ENCODE data around the gene SMCO3. TPM values are rescaled to one million over a fixed set of nuclear protein-coding genes. Genes with fewer than 3 reads are reported as not detected.

The SMCO3 gene
- total and polyA plus RNA-seq, 2 of the 8 experiments (the other 6 are each of a cell fraction or from before 2014, with no cell fraction given), result not detected

DNA sequence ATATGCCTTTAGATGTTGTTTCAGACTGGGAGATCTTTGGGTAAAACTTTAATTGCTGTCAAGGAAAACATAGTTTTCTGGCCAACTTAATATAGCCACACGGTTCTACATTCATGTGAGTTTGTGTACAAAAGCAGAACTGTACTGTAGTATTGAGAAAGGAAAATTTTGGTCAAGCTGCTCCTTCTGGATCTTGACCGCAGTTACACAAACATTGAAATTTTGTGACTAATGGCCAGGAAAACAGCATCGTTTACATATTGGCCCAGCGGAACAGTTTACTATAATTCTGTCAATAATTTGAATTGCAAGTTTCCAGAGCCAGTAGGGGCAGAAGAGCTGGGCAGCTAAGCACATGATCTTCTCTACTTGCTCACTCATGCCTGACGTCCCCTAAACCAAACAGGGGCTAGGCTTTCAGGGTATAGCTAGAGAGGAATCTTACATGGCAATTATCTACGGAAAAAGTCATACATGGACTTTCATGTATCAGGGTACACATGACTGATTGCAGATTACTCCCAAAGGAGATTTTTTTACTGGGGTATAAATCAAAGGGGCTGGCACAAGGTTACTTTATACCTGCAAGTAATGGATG is 40.7 kb upstream of the SMCO3 start:
- no peak overlapping the region for H2BK20ac ChIP-seq (ENCODE audit: low read length)
- no peaks in the 10 kb centered on the region for H3K9me3 ChIP-seq (ENCODE audit: insufficient read depth in 2 of 2, low read depth in 1 of 2, low read length in 1 of 2)
- H3K36me3 ChIP-seq (ENCODE audit: control insufficient read depth in 2 of 4, insufficient read depth in 4 of 4, low read length in 3 of 4), result no peaks in the 10 kb centered on the region
- H3K27me3 ChIP-seq (replicated peaks in 1 of 4; ENCODE audit: control insufficient read depth in 3 of 4, extremely low read depth in 1 of 4, insufficient read depth in 3 of 4, low read length in 3 of 4), result no peaks in the 10 kb centered on the region
- H3K4me2 ChIP-seq (ENCODE audit: insufficient read depth in 1 of 2, low read depth in 2 of 2, low read length in 2 of 2), result no peak overlapping the region
- no peak overlapping the region for H4K8ac ChIP-seq (ENCODE audit: extremely low read depth, insufficient read depth, low read length)
- no peak overlapping the region for H3K56ac ChIP-seq (replicated peaks; ENCODE audit: insufficient read length, low read depth, low read length)
- no peak for DNase-seq (ENCODE audit: low read depth in 1 of 2, low spot score in 2 of 2)
- H3K23ac ChIP-seq (ENCODE audit: insufficient read length), result no peak overlapping the region
- H3K4ac ChIP-seq (replicated peaks; ENCODE audit: insufficient read length, low read depth, low read length), result no peak overlapping the region
- no peaks in the 10 kb centered on the region for H4K20me1 ChIP-seq (replicated peaks in 1 of 2; ENCODE audit: control insufficient read depth in 1 of 2, insufficient read depth in 2 of 2, low read length in 2 of 2)
- ChIA-PET POLR2A (ENCODE audit: partially characterized antibody) (no interaction called here), CTCF (ENCODE audit: partially characterized antibody) (interaction anchor here (1.0 to 1.4 kb wide), 3 partner anchors 11 to 141 kb away, joined by 3 to 6 read pairs (median 5); no protein-coding TSS in a partner anchor)
- no peak overlapping the region for H2BK120ac ChIP-seq (replicated peaks; ENCODE audit: low read depth, low read length)
- H3K23me2 ChIP-seq (ENCODE audit: low read depth, low read length), result no peaks in the 10 kb centered on the region
- no peak overlapping the region for H2AK5ac ChIP-seq (ENCODE audit: low read depth, low read length)
- WGBS, 2 experiments (ENCODE audit: extremely low coverage in 1 of 2, insufficient coverage in 1 of 2, insufficient read length in 1 of 2, insufficient replicate concordance in 2 of 2, low coverage in 1 of 2, low lambda C conversion rate in 2 of 2, missing lambda C conversion rate in 1 of 2), result 88% methylated on average over 6 of the region's 6 CpGs; no CpG with 5 or more reads in 1 of the 2 experiments
- H3K18ac ChIP-seq (ENCODE audit: extremely low read depth, low read length), result no peak overlapping the region
- no peak overlapping the region for H3K9ac ChIP-seq (replicated peaks in 1 of 4; ENCODE audit: extremely low read depth in 1 of 4, low read depth in 3 of 4, low read length in 3 of 4)
- no peaks in the 10 kb centered on the region for H3K79me1 ChIP-seq (ENCODE audit: low read depth, low read length)
- peaks cover 0 to 6% (median 0%) of the 10 kb centered on the region in 4 experiments; a peak in 2 of 7 replicates for H3K4me1 ChIP-seq (replicated peaks in 1 of 4; ENCODE audit: control insufficient read depth in 3 of 4, insufficient read depth in 4 of 4, low read length in 3 of 4)
- H2BK12ac ChIP-seq (ENCODE audit: low read depth, low read length), result no peak overlapping the region
- no peak overlapping the region for H2BK15ac ChIP-seq (ENCODE audit: low read length)
- H3K14ac ChIP-seq (ENCODE audit: insufficient read length), result no peak overlapping the region
- H4K91ac ChIP-seq (replicated peaks; ENCODE audit: insufficient read length, low read length), result no peak overlapping the region
- peak overlapping the region; percentile 11; the same call in 1 of the 2 replicates for H2AFZ ChIP-seq (ENCODE audit: low read length)
- H2BK5ac ChIP-seq (ENCODE audit: low read depth, low read length), result no peak overlapping the region
- H3K27ac ChIP-seq (ENCODE audit: low read depth, low read length), result no peak overlapping the region
- H3K4me3 ChIP-seq (ENCODE audit: extremely low read depth in 1 of 4, insufficient read depth in 2 of 4, low read depth in 3 of 4, low read length in 4 of 4), result no peak overlapping the region
- H3K79me2 ChIP-seq (ENCODE audit: control insufficient read depth in 1 of 2, insufficient read depth in 2 of 2, low read length in 2 of 2), result no peaks in the 10 kb centered on the region
- no peak overlapping the region for H4K5ac ChIP-seq (ENCODE audit: insufficient read length, low read depth, low read length)
- FAIRE-seq, result no peak
- TF ChIP-seq JUND (IDR thresholded peaks at IDR 0.05; ENCODE audit: low read length) (no peak), KDM1A (IDR thresholded peaks at IDR 0.05; ENCODE audit: borderline replicate concordance, low read length) (no peak), CEBPB (IDR thresholded peaks at IDR 0.05; ENCODE audit: low read depth, low read length) (no peak), ASH2L (IDR thresholded peaks at IDR 0.05; ENCODE audit: low read length) (no peak), GTF2F1 (IDR thresholded peaks at IDR 0.05; ENCODE audit: borderline replicate concordance, low read depth, low read length) (no peak), HDAC2 (IDR thresholded peaks at IDR 0.05; ENCODE audit: borderline replicate concordance in 1 of 2, low read depth in 2 of 2, low read length in 2 of 2) (no peak), CHD1 (IDR thresholded peaks at IDR 0.05; ENCODE audit: low read depth, low read length) (no peak)
- TF ChIP-seq, protein P1, sequence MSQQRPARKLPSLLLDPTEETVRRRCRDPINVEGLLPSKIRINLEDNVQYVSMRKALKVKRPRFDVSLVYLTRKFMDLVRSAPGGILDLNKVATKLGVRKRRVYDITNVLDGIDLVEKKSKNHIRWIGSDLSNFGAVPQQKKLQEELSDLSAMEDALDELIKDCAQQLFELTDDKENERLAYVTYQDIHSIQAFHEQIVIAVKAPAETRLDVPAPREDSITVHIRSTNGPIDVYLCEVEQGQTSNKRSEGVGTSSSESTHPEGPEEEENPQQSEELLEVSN (IDR thresholded peaks at IDR 0.05), result no peak

Data from H1 (cell line).